NK-92 (cell line): ENCODE data around the gene GALNT17.
"Not testable (repeated sequence)": the region's sequence is repeated elsewhere in the genome, so short reads cannot be mapped to it uniquely, and the experiment has no call there.

Experiments used
- DNase-seq: peaks from one replicate; lab custom pipeline; 2025; ENCODE audit not compliant: unreplicated experiment; lab: John Stamatoyannopoulos, UW

GALNT17 gene

GRCh38 chr7:71616217-71616616, 484.3 kb downstream of the GALNT17 start:
- no peak for DNase-seq

GRCh38 chr7:71618278-71618677, 486.3 kb downstream of the GALNT17 start:
- no peak for DNase-seq

- DNase-seq, result no peak
Observed at GRCh38 chr7:71625545-71625944, 493.6 kb downstream of the GALNT17 start.

GRCh38 chr7:71626206-71626605, 494.3 kb downstream of the GALNT17 start:
- DNase-seq, result no peak

GRCh38 chr7:71627651-71628050, 495.7 kb downstream of the GALNT17 start:
- DNase-seq, result no peak

- no peak for DNase-seq
Observed at GRCh38 chr7:71630516-71630915, 498.6 kb downstream of the GALNT17 start.

GRCh38 chr7:71633551-71634008, 501.6 kb downstream of the GALNT17 start:
- DNase-seq, result no peak

GRCh38 chr7:71635849-71636248, 503.9 kb downstream of the GALNT17 start:
- DNase-seq, result not testable (repeated sequence)

- DNase-seq, result no peak
Observed at GRCh38 chr7:71636329-71636728, 504.4 kb downstream of the GALNT17 start.

- DNase-seq, result no peak
Observed at GRCh38 chr7:71637578-71637977, 505.6 kb downstream of the GALNT17 start.

GRCh38 chr7:71638108-71638507, 506.2 kb downstream of the GALNT17 start:
- no peak for DNase-seq

GRCh38 chr7:71639382-71640085, 507.6 kb downstream of the GALNT17 start:
- DNase-seq, result no peak

- not testable (repeated sequence) for DNase-seq
Observed at GRCh38 chr7:71643031-71643430, 511.1 kb downstream of the GALNT17 start.

- no peak for DNase-seq
Observed at GRCh38 chr7:71645836-71646235, 513.9 kb downstream of the GALNT17 start.

- no peak for DNase-seq
Observed at GRCh38 chr7:71649812-71650211, 517.9 kb downstream of the GALNT17 start.

- no peak for DNase-seq
Observed at GRCh38 chr7:71650653-71651337, 518.9 kb downstream of the GALNT17 start.

- no peak for DNase-seq
Observed at GRCh38 chr7:71652510-71652909, 520.6 kb downstream of the GALNT17 start.

GRCh38 chr7:71657386-71657785, 525.4 kb downstream of the GALNT17 start:
- no peak for DNase-seq

- no peak for DNase-seq
Observed at GRCh38 chr7:71659622-71660021, 527.7 kb downstream of the GALNT17 start.

GRCh38 chr7:71661671-71662224, 529.8 kb downstream of the GALNT17 start:
- DNase-seq, result no peak

- DNase-seq, result no peak
Observed at GRCh38 chr7:71665716-71666115, 533.8 kb downstream of the GALNT17 start.

GRCh38 chr7:71668572-71668971, 536.6 kb downstream of the GALNT17 start:
- no peak for DNase-seq
